H1 (cell line): ENCODE results near the gene LEUTX. TPM values are rescaled to one million over a fixed set of nuclear protein-coding genes. Genes with fewer than 3 reads are reported as not detected.

ENCODE experiments used
- CTCF ChIA-PET: fragments of 300-600 bp; sonication (Branson Sonifier 250); formaldehyde crosslinking; loops from one replicate; lab custom pipeline; 2021; ENCODE audit not compliant: partially characterized antibody; lab: Charles Lee
- POLR2A ChIA-PET: fragments of 300-600 bp; sonication (Branson Sonifier 250); formaldehyde crosslinking; loops from one replicate; lab custom pipeline; 2021; ENCODE audit warnings: inconsistent platforms; ENCODE audit not compliant: partially characterized antibody; lab: Charles Lee
- DNase-seq, 2 experiments: peaks; one replicate each; pipeline versions ENCODE4 v3.0.0 to v3.0.0-alpha.2; 2010 to 2022; ENCODE audit warnings: low spot score in 2 of 2, low read depth in 1 of 2, mixed read lengths in 1 of 2
- FAIRE-seq: peaks from 2 replicates; lab custom pipeline; 2011; peaks lifted over from hg19 to GRCh38; lab: Jason Lieb, UNC
- H2AFZ ChIP-seq: 2 replicates; pipeline ENCODE4 v1.8.1; 2012; ENCODE audit warnings: low read length, inconsistent platforms
- H2AK5ac ChIP-seq: 2 replicates; pipeline ENCODE4 v1.6.1; 2013; ENCODE audit warnings: low read depth, low read length
- H2BK120ac ChIP-seq: replicated peaks from 2 replicates; pipeline ENCODE3; 2013; ENCODE audit warnings: low read depth, low read length, inconsistent platforms
- H2BK12ac ChIP-seq: 2 replicates; pipeline ENCODE4 v1.6.1; 2013; ENCODE audit warnings: low read depth, low read length
- H2BK15ac ChIP-seq: 2 replicates; pipeline ENCODE4 v1.6.1; 2013; ENCODE audit warnings: low read length
- H2BK20ac ChIP-seq: 2 replicates; pipeline ENCODE4 v1.6.1; 2013; ENCODE audit warnings: low read length
- H2BK5ac ChIP-seq: 2 replicates; pipeline ENCODE4 v1.6.1; 2013; ENCODE audit warnings: low read depth, low read length
- H3K14ac ChIP-seq: 2 replicates; pipeline ENCODE4 v1.6.1; 2013; ENCODE audit warnings: inconsistent platforms; ENCODE audit not compliant: insufficient read length
- H3K18ac ChIP-seq: 2 replicates; pipeline ENCODE4 v1.6.1; 2013; ENCODE audit warnings: low read length; ENCODE audit errors: extremely low read depth
- H3K23ac ChIP-seq: 2 replicates; pipeline ENCODE4 v1.6.1; 2013; ENCODE audit warnings: inconsistent platforms; ENCODE audit not compliant: insufficient read length
- H3K23me2 ChIP-seq: 2 replicates; pipeline ENCODE4 v1.6.1; 2013; ENCODE audit warnings: low read depth, low read length
- H3K27ac ChIP-seq: 2 replicates; pipeline ENCODE4 v1.6.1; 2011; ENCODE audit warnings: low read depth, low read length, inconsistent platforms
- H3K27me3 ChIP-seq, 4 experiments: replicated peaks in 1 of 4; 1 replicate in 1 of 4; 2 replicates in 3 of 4; pipeline versions ENCODE4 v1.6.1 to v1.8.1; 2011 to 2013; ENCODE audit warnings: low read length in 3 of 4, mild to moderate bottlenecking in 3 of 4, inconsistent platforms in 2 of 4, mixed read lengths in 2 of 4, moderate library complexity in 1 of 4; ENCODE audit not compliant: control insufficient read depth in 3 of 4, insufficient read depth in 3 of 4; ENCODE audit errors: extremely low read depth in 1 of 4
- H3K36me3 ChIP-seq, 4 experiments: 2 replicates each; pipeline versions ENCODE4 v1.6.1 to v1.8.1; 2011 to 2013; ENCODE audit warnings: mild to moderate bottlenecking in 4 of 4, low read length in 3 of 4, moderate library complexity in 2 of 4, control low read depth in 1 of 4, inconsistent platforms in 1 of 4; ENCODE audit not compliant: insufficient read depth in 4 of 4, control insufficient read depth in 2 of 4
- H3K4ac ChIP-seq: replicated peaks from 2 replicates; pipeline ENCODE3; 2013; ENCODE audit warnings: low read length, low read depth, mixed read lengths, inconsistent platforms; ENCODE audit not compliant: insufficient read length
- H3K4me1 ChIP-seq, 4 experiments: replicated peaks in 1 of 4; 1 replicate in 1 of 4; 2 replicates in 3 of 4; pipeline versions ENCODE4 v1.6.1 to v1.8.1; 2011 to 2013; ENCODE audit warnings: low read length in 3 of 4, inconsistent platforms in 2 of 4, mixed read lengths in 1 of 4; ENCODE audit not compliant: insufficient read depth in 4 of 4, control insufficient read depth in 3 of 4
- H3K4me2 ChIP-seq, 2 experiments: 2 replicates each; pipeline versions ENCODE4 v1.6.1 to v1.8.1; 2011 to 2013; ENCODE audit warnings: low read depth in 2 of 2, low read length in 2 of 2, control low read depth in 1 of 2, inconsistent platforms in 1 of 2, mild to moderate bottlenecking in 1 of 2; ENCODE audit not compliant: insufficient read depth in 1 of 2
- H3K4me3 ChIP-seq, 4 experiments: fragments of 200-600, 300-600 bp in 1 of 4; sonication (generic), shearing (Covaris generic), sonication (Bioruptor Twin) in 1 of 4; 2 replicates each; pipeline versions ENCODE4 v1.5.1 to v1.8.1; 2011 to 2016; ENCODE audit warnings: low read length in 4 of 4, low read depth in 3 of 4, control low read depth in 2 of 4, inconsistent platforms in 2 of 4, mild to moderate bottlenecking in 2 of 4, mixed read lengths in 1 of 4, moderate library complexity in 1 of 4; ENCODE audit not compliant: insufficient read depth in 2 of 4; ENCODE audit errors: extremely low read depth in 1 of 4
- H3K56ac ChIP-seq: replicated peaks from 2 replicates; pipeline ENCODE3; 2013; ENCODE audit warnings: low read depth, mild to moderate bottlenecking, mixed read lengths, low read length, inconsistent platforms; ENCODE audit not compliant: insufficient read length
- H3K79me1 ChIP-seq: 2 replicates; pipeline ENCODE4 v1.6.1; 2013; ENCODE audit warnings: low read depth, low read length, control low read depth
- H3K79me2 ChIP-seq, 2 experiments: 2 replicates each; pipeline versions ENCODE4 v1.6.1 to v1.8.1; 2012 to 2013; ENCODE audit warnings: low read length in 2 of 2, mild to moderate bottlenecking in 2 of 2, inconsistent platforms in 1 of 2; ENCODE audit not compliant: insufficient read depth in 2 of 2, control insufficient read depth in 1 of 2
- H3K9ac ChIP-seq, 4 experiments: replicated peaks in 1 of 4; 1 replicate in 1 of 4; 2 replicates in 3 of 4; pipeline versions ENCODE4 v1.6.1 to v1.8.1; 2011 to 2013; ENCODE audit warnings: low read depth in 3 of 4, low read length in 3 of 4, control low read depth in 2 of 4, mild to moderate bottlenecking in 2 of 4, moderate library complexity in 2 of 4, inconsistent platforms in 1 of 4; ENCODE audit errors: extremely low read depth in 1 of 4
- H3K9me3 ChIP-seq, 2 experiments: 2 replicates each; pipeline versions ENCODE4 v1.6.1 to v1.8.1; 2012 to 2013; ENCODE audit warnings: mild to moderate bottlenecking in 2 of 2, moderate library complexity in 2 of 2, control low read depth in 1 of 2, inconsistent platforms in 1 of 2, low read depth in 1 of 2, low read length in 1 of 2, mixed read lengths in 1 of 2; ENCODE audit not compliant: insufficient read depth in 2 of 2
- H4K20me1 ChIP-seq, 2 experiments: replicated peaks in 1 of 2; 2 replicates each; pipeline versions ENCODE3 to v1.8.1; 2011 to 2013; ENCODE audit warnings: inconsistent platforms in 2 of 2, low read length in 2 of 2, mild to moderate bottlenecking in 1 of 2; ENCODE audit not compliant: insufficient read depth in 2 of 2, control insufficient read depth in 1 of 2
- H4K5ac ChIP-seq: 2 replicates; pipeline ENCODE4 v1.6.1; 2013; ENCODE audit warnings: low read length, low read depth, mixed read lengths, inconsistent platforms; ENCODE audit not compliant: insufficient read length
- H4K8ac ChIP-seq: 2 replicates; pipeline ENCODE4 v1.8.0; 2013; ENCODE audit warnings: mild to moderate bottlenecking, moderate library complexity, low read length, inconsistent platforms; ENCODE audit not compliant: insufficient read depth; ENCODE audit errors: extremely low read depth
- H4K91ac ChIP-seq: replicated peaks from 2 replicates; pipeline ENCODE3; 2013; ENCODE audit warnings: low read length, mixed read lengths, inconsistent platforms; ENCODE audit not compliant: insufficient read length
- EGR1 ChIP-seq: IDR thresholded peaks from 2 replicates; pipeline ENCODE4 v1.6.1; 2011; ENCODE audit warnings: low read depth, low read length, borderline replicate concordance
- TBP ChIP-seq: IDR thresholded peaks from 2 replicates; pipeline ENCODE4 v1.6.1; 2011; ENCODE audit warnings: low read depth, low read length, improper control_type of control experiment
- ZNF274 ChIP-seq: IDR thresholded peaks from 2 replicates; pipeline ENCODE4 v1.7.0; 2012; ENCODE audit warnings: low read length, borderline replicate concordance; ENCODE audit errors: extremely low read depth
- WGBS, 2 experiments: shearing (Covaris generic) in 1 of 2; methylation state at CpG; one replicate each; pipeline versions ENCODE4 v1.1.6 to v1.1.7; 2013 to 2015; ENCODE audit warnings: low lambda C conversion rate in 2 of 2, mixed read lengths in 2 of 2, inconsistent platforms in 1 of 2, low coverage in 1 of 2, missing lambda C conversion rate in 1 of 2; ENCODE audit not compliant: insufficient replicate concordance in 2 of 2, insufficient coverage in 1 of 2, insufficient read length in 1 of 2; ENCODE audit errors: extremely low coverage in 1 of 2, missing lambda C conversion rate in 1 of 2; 5-methylcytosine and 5-hydroxymethylcytosine counted together
- polyA plus RNA-seq, 7 experiments: library from polyadenylated mRNA; depleted of rRNA in 3 of 7; stranded (reverse) in 5 of 7; unstranded in 2 of 7; fragments of >200 nt in 5 of 7; fragments of 200-250 nt in 2 of 7; gene quantifications; 1 replicate in 5 of 7; 2 replicates in 1 of 7; 4 replicates in 1 of 7; pipeline versions ENCODE4 v1.2.1 to v1.2.3, GENCODE V29; 2011 to 2013; ENCODE audit warnings: missing spikeins in 2 of 7, mixed read lengths in 2 of 7
- total RNA-seq: library from RNA; stranded (reverse); fragmentation: NEBNext Ultra II Directional; extraction: Animal tissue kit (Norgen Biotek cat#: 25700); gene quantifications from 2 replicates; pipeline ENCODE4 v1.2.1, GENCODE V29; 2021

Gene LEUTX
- total and polyA plus RNA-seq, 2 of the 8 experiments (the other 6 are each of a cell fraction or from before 2014, with no cell fraction given): not detected

- TF ChIP-seq EGR1 (no peak), ZNF274 (no peak), TBP (no peak)
- Histone ChIP-seq H2BK5ac (no peak overlapping the region), H3K27ac (no peak overlapping the region), H3K56ac (no peak overlapping the region), H2BK120ac (no peak overlapping the region), H3K23me2 (peaks cover 9% of the 10 kb centered on the region), H2BK12ac (no peak overlapping the region), H3K79me1 (no peaks in the 10 kb centered on the region; the same call in none of the 2 replicates), H3K27me3 (no peaks in the 10 kb centered on the region), H4K8ac (no peak overlapping the region), H3K4me3 (no peak overlapping the region), H3K23ac (no peak overlapping the region), H3K4me2 (no peak overlapping the region), H3K4ac (no peak overlapping the region), H2BK20ac (no peak overlapping the region), H3K18ac (no peak overlapping the region), H3K9me3 (no peaks in the 10 kb centered on the region), H3K79me2 (0 out of 4 replicates have a peak, but pooled peaks cover 0 to 2% of the 10 kb centered on the region in 2 experiments), H2AK5ac (no peak overlapping the region), H4K20me1 (no peaks in the 10 kb centered on the region), H3K4me1 (peaks cover 0 to 4% (median under 1%) of the 10 kb centered on the region in 4 experiments; a peak in 2 of 7 replicates), H4K91ac (no peak overlapping the region), H3K9ac (no peak overlapping the region), H4K5ac (no peak overlapping the region), H2AFZ (no peak overlapping the region), H3K36me3 (no peaks in the 10 kb centered on the region; a peak in 1 of 8 replicates), H3K14ac (no peak overlapping the region), H2BK15ac (no peak overlapping the region)
- no peak for FAIRE-seq
- POLR2A ChIA-PET: interaction anchor here (0.8 to 1.5 kb wide), 2 partner anchors 9 to 14 kb away, joined by 3 to 4 read pairs; partner anchors contain the start of gene DYRK1B
- WGBS, 2 experiments: 94% methylated on average over 3 of the region's 3 CpGs; no CpG with 5 or more reads in 1 of the 2 experiments
- CTCF ChIA-PET: interaction anchor here (2.0 kb wide), 1 partner anchor 27 kb away, joined by 6 read pairs; no protein-coding TSS in a partner anchor
- no peak for DNase-seq
These were observed 41.1 kb downstream of the LEUTX start for GRCh38 chr19:39819786-39820185.
